ENCODE results near the gene CAPZA2. TPM values are rescaled to one million over a fixed set of nuclear protein-coding genes. Genes with fewer than 3 reads are reported as not detected.
"Not testable (repeated sequence)": the region's sequence is repeated elsewhere in the genome, so short reads cannot be mapped to it uniquely, and the experiment has no call there.

Gene CAPZA2
- total RNA-seq, 2 donors from 2014 or later, result 286 to 403 TPM

DNA sequence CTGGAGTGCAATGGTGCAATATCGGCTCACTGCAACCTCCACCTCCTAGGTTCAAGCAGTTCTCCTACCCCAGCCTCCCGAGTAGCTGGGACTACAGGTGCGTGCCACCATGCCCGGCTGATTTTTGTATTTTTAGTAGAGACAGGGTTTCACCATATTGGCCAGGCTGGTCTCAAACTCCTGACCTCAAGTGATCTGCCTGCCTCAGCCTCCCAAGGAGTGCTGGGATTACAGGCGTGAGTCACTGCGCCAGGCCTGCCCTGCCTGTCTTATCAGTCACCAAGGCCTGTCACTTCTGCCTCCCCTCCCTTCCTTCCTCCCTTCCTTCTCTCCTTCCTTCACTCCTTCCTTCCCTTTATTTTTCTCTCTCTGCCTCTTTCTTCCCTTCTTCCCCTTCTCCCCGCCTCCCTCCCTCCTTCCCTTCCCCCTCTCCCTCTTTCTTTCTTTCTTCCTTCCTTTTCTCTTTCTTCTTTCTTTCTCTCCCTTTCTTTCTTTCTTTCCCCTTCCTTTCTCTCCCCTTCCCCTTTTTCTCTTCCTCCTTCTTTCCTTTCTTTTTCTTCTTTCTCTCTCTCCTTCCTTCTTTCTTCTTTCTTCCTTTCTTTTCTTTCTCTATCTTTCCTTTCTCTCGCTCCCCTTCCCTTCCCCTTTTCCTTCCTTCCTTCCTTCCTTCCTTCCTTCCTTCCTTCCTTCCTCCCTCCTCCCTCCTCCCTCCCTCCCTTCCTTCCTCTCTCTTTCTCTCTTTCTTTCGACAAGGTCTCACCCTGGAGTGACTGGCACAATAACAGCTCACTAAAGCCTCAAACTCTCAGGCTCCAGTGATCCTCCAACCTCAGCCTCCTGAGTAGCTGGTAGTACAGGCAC is 87.8 kb downstream of the CAPZA2 start:
- intact Hi-C loops (cut with DNase I), result loop anchor here in 1 of 2 donors (10.0 kb wide), 1 partner anchor 65 kb away; no protein-coding TSS in a partner anchor
- ATAC-seq, result no peak
- no peak for DNase-seq

DNA sequence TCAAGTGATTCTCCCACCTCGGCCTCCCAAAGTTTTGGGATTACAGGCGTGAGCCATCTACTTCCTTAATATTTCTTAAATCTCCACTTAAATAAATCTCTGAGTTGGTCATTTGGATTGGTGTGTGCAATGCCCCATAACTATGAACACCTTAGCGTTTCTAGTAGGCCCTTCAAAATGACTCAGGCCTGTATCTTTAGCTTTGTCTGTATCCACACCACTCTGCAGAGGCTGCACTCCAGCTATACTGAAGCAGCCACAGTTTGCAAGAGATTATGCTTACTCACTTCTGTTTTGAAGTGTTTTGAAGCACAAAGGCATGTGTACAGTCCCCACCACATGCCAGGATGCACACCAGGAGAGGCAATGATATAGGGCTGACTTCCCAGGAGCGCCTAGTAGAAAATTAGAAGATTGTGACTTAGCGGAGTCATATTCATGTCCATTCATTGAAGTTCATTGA is 88.5 kb downstream of the CAPZA2 start:
- DNase-seq, result no peak
- no peak for ATAC-seq
- intact Hi-C loops (cut with DNase I), result loop anchor here in 1 of 2 donors (10.0 kb wide), 1 partner anchor 64 kb away; no protein-coding TSS in a partner anchor

DNA sequence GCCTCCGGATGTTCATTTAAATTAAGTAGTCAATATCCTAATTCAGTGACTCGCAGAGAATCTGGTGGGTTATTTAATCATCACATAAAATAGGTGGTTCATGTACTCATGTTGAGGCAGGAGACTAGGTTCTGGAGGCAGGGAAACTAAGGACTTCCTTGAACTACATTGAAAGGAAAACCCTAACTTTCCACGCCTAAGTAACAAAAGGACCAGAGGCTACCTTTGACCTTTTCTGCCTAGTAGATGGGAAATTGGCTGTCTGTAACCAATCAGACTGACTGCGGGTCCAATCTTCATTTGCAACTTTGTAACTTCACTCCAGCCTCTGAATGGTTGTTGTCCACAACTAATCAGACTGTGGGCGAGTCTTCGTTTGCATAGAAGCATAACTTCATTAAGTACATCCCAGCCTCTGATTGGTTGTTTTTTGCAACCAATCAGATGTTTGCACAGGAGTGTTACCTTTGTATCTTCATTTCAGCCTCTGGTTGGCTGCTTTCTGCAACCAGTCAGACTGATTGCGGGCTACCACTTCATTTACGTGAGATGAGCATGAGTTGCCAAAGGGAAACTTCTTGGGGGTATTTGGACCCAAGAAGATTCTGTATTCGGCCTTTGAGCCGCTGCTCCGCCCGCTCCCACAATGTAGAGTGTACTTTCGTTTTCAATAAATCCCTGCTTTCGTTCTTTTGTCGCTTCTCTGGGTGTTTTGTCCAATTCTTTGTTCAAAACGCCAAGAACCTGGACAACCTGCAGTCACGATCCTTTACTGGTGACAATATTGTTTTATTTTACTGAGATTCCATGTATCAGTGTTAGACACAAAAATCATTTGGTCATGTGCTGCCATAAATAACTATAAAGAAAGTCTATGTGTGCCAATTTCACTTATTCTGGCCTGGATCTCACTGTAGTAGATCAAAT is 89.2 kb downstream of the CAPZA2 start:
- no peak for DNase-seq
- ATAC-seq, result no peak
- intact Hi-C loops (cut with DNase I), result loop anchor here in 1 of 2 donors (10.0 kb wide), 1 partner anchor 63 kb away; no protein-coding TSS in a partner anchor

DNA sequence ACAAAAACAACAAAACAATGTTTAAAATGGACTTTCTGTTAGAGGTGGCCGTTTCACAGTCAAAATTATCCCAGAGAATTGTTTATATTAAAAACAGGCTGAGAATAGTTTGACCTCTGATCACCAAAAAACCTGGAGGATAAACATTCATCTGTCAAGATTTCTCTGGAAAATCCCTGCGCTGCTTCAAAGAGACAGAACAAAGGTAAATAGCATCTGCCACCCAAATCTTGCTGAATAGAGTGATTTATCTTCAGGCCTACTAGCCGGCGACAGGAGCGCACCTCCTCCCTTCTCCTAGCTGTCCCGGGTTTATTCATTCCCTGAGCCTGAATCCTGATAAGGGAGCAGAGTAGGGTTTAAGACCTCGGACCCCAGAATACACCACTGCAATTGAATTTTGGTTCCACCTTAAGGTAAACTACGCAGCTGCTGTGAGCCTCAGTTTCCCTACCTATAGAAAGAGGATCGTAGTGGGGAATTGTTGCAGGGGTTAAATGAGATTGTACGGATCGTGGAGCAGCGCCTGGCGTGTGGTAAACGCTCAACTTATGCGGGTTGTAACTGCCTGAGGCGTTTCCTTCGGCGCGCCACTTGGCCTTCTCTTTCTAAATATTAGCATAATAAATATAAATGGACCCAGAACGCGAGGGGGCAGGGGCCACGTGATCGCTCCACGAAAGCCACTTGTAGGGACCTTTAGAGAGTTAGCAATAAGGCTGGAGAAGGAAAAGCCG is 90.4 kb downstream of the CAPZA2 start:
- DNase-seq, result peak; percentile 77
- no peak for ATAC-seq
- intact Hi-C loops (cut with DNase I), result loop anchor here in 1 of 2 donors (10.0 kb wide), 1 partner anchor 62 kb away; no protein-coding TSS in a partner anchor

DNA sequence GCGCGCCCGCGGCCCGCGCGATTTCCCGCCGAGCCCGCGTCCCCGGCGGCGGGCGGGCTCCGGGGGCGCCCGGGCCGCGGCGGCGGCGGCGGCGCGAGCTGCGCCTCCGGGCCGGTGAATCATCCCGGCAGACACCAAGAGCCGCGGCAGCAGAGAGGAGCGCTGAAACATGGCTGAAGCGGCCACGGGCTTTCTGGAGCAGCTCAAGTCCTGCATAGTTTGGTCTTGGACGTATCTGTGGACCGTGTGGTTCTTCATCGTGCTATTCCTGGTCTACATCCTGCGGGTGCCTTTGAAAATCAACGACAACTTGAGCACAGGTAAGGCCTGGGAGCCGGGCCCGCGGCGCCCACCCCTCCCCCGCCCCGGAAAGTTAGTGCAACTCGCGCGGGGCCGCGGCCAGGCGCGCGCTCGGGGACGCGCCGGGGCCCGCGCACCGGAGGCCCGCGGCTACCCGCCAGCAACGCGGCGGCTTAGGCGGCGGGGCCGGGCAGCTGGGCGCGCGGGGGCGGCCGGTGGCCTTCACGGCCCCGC is 91.1 kb downstream of the CAPZA2 start, which contains the start of gene ST7:
Gene ST7, plus strand, starts transcription at position 130 of the 534 bp plus-strand sequence. Its CDS starts 40 bp downstream, at position 170.
- intact Hi-C loops (cut with DNase I), result loop anchor here in 1 of 2 donors (10.0 kb wide), 1 partner anchor 61 kb away; no protein-coding TSS in a partner anchor
- DNase-seq (peak; percentile 69), ATAC-seq (peak; percentile 69 to 81)

DNA sequence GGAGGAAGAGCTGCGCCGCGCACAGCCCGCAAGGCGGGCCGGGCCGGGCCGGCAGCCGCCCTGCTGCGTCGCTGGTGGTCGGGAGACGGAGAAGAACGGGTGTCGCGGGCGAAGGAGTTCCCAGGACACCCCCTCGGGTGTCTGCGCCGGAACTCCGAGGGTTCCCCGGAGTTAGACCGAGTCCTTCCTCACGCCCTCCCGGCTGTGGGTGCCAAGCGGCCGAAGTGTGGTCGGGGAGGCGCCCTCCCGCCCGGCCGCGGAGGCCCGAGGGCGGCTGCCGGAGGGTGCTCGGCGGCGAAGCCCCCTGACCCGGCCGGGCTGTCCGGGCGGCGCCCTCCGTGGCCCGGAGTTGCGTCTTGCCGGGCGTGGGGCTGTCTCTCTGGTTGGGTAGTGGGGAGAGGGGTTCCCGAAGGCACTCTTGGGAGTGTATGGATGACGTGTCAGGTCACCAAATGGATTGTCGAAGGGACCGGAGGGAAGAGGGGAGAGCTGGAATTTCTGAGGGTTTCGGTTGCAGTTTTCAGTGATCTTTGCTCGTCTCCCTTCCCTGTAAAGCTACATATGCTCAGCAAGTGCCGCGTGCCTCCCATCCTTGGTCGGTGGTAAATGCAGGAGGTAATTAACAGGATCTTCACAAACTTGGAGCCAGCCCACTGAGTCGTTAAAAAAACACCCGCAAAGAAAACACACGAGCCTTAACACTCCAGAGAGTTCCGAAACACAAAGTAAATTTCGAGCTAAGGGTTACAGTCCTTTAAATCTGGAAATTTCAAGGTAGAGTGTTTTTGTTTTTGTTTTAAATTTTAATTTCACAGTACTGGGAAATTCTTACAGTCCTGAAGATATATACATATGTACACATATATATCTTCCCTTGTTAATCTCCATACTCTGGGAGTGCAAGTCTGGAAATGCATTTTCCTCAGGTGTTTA is 91.8 kb downstream of the CAPZA2 start:
- intact Hi-C loops (cut with DNase I), result loop anchor here in 1 of 2 donors (10.0 kb wide), 1 partner anchor 61 kb away; no protein-coding TSS in a partner anchor
- peak; percentile 69 to 70 for ATAC-seq
- peak; percentile 68 for DNase-seq

DNA sequence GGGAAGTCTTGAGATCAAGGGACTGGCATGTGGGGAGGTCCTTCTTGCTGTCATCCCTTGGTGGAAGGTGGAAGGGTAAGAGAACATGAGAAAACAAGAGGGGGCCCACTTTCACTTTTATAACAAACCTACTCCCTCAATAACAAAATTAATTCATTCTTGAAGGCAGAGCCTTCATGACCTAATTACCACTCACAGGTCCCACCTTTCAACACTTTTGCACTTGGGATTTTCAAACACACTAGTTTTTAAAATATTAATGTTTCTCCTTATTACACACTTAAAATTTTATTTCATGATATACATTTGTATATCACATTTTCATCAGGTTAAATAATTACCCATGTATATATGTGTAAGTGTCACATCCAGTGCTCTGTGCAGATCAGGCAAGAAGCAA is 93.0 kb downstream of the CAPZA2 start:
- ATAC-seq (no peak), DNase-seq (no peak)
- intact Hi-C loops (cut with DNase I), result loop anchor here in 1 of 2 donors (10.0 kb wide), 1 partner anchor 59 kb away; no protein-coding TSS in a partner anchor

DNA sequence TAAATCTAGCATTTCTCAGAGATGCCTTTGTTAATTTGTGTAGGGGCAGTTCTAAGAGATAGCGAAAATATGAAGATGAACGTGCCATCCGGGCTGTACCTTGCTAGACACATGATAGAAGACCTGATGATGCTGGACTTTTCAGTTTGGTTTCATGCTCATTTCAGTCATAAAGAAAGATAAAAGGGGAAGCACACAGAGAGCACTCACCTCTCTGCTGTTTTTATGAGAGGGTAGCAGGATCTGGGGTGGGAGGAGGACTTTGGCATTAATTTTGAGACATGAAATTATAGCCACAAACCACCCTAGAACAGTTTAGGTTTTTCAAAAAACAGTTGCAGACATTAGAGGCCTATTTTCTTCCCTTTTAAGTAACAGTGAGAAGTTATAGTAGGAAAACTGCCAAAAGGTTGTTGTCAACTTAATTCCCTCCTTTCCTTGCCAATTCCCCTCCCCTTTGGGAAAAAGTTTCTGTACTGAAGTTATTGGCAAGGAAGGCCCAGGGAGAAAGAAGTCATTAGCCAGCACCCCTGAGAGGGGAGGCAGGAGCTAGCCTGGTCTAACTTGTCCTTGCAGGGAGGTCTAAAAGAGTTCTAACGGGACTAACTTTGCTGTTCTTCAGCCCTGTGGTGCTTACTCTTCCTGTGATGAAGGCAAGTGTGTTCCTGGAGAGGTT is 93.6 kb downstream of the CAPZA2 start:
- ATAC-seq (peak in 1 of 2 donors; percentile 3), DNase-seq (no peak)
- intact Hi-C loops (cut with DNase I), result loop anchor here in 1 of 2 donors (10.0 kb wide), 1 partner anchor 59 kb away; no protein-coding TSS in a partner anchor

DNA sequence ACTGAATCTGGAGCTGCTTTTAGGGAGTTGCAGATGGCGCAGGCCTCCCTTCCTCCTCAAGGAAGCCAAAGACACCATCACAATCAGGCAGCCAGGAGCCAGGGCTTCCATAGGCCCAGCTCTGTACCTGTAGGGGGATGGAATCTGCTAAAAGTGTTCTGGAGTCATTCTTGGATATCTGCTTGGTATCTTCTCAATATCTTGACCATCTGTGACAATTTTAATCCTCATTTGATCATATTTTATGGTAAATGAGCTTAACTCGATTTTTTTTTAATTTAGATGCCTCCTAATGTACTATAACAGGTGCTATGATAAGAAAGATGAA is 94.1 kb downstream of the CAPZA2 start:
- intact Hi-C loops (cut with DNase I), result loop anchor here in 1 of 2 donors (10.0 kb wide), 1 partner anchor 58 kb away; no protein-coding TSS in a partner anchor
- DNase-seq (no peak), ATAC-seq (no peak)

DNA sequence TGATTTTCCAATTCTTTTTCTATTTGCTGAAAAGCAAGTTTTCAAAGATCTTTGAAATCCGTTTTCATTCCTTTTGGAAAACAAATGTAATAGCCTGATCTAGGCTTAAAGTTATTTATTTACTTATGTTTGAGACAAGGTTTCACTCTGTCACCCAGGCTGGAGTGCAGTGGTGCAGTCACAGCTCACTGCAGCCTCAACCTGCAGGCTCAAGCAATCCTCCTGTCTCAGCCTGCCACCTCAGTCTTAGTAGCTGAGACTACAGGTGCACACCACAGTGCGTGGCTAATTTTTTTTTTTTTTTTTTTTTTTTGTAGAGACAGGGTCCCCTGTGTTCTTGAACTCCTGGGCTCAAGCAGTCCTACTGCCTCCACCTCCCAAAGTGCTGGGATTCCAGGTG is 95.5 kb downstream of the CAPZA2 start:
- DNase-seq (no peak), ATAC-seq (no peak)
- intact Hi-C loops (cut with DNase I), result loop anchor here in 1 of 2 donors (10.0 kb wide), 1 partner anchor 57 kb away; no protein-coding TSS in a partner anchor

DNA sequence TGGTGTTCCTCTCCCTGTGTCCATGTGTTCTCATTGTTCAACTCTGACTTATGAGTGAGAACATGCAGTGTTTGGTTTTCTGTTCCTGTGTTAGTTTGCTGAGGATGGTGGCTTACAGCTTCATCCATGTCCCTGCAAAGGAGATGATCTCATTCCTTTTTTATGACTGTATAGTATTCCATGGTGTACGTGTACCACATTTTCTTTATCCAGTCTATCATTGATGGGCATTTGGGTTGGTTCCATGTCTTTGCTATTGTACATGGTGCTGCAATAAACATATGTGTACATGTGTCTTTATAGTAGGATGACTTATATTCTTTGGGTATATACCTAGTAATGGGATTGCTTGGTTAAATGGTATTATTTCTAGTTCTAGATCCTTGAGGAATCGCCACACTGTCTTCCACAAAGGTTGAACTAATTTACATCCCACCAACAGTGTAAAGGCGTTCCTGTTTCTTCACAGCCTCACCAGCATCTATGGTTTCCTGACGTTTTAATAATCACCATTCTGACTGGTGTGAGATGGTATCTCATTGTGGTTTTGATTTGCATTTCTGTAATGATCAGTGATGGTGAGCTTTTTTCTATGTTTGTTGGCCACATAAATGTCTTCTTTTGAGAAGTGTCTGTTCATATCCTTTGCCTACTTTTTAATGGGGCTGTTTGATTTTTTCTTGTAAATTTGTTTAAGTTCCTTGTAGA is 99.7 kb downstream of the CAPZA2 start:
- intact Hi-C loops (cut with DNase I); DNase-seq; ATAC-seq: not testable (repeated sequence)

DNA sequence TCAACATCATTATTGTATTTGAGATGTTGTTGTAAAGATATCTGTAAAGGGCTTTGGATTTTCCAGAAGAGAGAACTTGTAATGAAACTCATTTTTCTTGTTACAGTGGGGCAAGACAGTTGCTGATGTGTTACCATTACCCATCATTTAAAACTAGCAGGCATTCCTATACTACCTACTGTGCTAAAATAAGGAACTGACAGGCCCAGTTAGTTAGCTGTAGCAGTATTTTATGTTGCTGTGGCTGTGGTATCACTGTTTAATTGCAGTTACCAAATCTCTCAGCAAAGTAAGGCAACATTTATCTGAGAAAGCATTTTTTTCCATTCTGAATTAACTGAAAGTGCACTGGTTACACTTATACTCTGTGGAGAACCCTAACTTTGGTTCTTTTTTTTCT is 100.8 kb downstream of the CAPZA2 start:
- ATAC-seq, result no peak
- no peak for DNase-seq

DNA sequence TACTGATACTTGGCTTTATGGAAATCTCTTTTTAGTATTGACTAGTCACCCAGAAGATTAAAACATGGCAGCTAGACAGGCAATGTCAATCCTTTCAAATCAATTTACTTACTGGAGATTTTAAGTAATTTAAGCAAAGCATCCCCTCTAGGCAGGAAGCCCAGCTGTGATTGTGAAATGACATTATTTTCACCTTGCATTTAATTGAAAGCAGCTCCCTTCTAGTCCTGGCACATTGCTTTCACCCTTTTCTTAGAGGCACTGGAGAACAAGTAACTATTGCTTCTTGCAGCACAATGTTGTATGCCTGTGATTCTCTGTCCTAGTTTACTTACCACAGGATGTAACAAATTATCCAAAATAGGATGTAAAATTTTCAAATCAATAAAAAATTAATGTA is 104.2 kb downstream of the CAPZA2 start:
- intact Hi-C loops (cut with DNase I), result no loop called here
- ATAC-seq (no peak), DNase-seq (no peak)

More for the DNA sequence above, 100.8 kb downstream of the CAPZA2 start:
- intact Hi-C loops (cut with DNase I), result no loop called here

DNA sequence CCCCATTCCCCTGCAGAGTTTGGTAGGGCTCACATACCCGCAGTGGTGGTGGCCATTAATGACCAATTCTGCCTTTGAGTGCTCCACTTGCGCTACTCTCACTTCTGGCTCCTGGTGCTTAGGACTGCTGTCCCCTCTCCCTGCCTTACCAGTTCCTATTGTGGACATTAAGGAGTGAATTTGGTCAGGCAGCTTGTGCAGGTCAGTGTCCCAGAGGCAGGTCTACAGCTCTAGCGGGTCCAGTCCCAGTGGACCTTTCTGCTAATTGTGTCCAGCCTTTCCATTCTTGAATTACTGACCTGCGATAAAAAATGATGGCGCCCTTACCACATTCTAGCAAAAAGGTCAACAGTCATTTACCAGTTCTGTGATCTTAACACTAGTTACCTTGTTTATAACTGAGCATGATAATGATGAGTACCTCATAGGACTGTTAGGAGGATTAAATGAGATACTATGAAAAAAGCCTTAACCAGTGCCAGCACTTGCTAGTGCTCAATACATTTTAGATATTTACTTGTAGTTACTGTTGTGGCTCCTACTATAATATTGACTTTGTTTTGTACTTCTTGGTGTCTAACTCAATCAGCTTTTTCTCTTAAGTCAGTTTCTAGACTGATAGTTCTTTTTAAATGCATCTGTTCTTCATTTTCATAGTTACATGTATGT is 105.0 kb downstream of the CAPZA2 start:
- DNase-seq (no peak), ATAC-seq (no peak)
- intact Hi-C loops (cut with DNase I), result no loop called here

DNA sequence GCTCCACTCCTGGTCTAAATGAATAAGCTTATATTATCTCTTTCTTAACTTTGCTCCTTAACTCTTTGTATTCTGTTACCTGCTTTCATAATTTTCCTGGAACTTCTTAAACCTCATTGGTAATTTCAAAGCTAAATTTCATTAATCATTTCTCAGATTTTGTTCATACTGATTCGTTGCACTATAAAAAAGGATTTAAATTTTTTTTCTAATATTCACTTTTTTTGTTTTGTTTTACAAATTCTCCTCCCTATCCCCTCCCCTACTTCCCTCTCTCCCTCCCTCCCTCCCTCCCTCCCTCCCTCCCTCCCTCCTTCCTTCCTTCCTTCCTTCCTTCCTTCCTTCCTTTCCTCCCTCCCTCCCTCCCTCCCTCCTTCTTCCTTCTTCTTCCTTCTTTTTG is 105.6 kb downstream of the CAPZA2 start:
- DNase-seq, result no peak

More for the DNA sequence above, 105.6 kb downstream of the CAPZA2 start:
- ATAC-seq, result no peak
- intact Hi-C loops (cut with DNase I), result no loop called here

Data from left cardiac atrium (tissue), 4 donors.